ENCODE measurements around the gene PCDHGC3.

The PCDHGC3 gene

GRCh38 chr5:141524604-141525597 is 49.1 kb downstream of the PCDHGC3 start:
- peak; percentile 82 for FAIRE-seq

GRCh38 chr5:141525653-141526052 is 49.9 kb downstream of the PCDHGC3 start:
- FAIRE-seq = no peak

GRCh38 chr5:141527426-141527825 is 51.7 kb downstream of the PCDHGC3 start:
- FAIRE-seq = no peak

Measured in endometrium (tissue), 2 donors.